ENCODE results near the gene MSI1. TPM values are rescaled to one million over a fixed set of nuclear protein-coding genes. Genes with fewer than 3 reads are reported as not detected.

The MSI1 gene
- total RNA-seq, 1 donor from 2014 or later, result 127 TPM

DNA sequence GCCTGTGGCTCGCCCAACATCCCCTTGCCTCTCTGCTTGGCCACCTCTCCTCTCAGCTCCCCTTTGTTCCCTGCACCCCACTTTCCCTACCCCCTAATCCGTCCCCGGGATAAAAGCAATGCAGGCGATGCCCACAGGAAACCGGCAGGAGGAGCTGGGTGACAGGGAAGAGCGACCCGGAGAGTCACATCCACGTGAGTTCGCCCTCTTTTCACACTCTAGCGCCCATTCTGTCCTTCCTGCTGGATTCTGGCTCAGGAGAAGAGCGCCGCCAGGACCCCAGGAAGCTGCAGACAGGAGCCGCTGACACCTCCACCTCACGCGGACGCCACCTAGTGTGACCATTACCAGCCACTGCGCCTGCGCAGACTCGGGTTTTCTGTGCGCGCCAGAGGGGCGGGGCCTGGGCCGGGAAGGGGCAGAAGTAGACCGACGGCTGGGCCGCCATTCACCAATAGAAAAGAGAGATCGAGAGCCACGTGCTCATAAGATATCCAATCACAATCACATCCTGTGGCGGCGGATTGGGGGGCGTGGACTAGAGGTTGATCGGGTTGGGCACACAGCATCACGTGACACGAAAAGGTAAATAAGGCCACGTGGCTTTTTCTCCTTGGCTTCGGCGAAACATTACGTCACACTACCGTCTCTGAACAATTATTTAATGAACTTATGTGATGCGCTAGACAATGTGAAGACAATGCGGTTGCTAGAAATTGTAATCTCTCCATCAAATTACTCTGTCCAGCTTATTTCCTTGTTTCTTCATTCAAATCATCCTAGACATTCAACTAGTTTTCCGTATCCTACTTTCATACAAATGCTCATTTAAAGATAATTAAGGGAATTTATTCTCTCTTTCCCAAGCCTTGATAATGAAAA lies 51.5 kb downstream of the MSI1 start:
- TF ChIP-seq, protein P1, sequence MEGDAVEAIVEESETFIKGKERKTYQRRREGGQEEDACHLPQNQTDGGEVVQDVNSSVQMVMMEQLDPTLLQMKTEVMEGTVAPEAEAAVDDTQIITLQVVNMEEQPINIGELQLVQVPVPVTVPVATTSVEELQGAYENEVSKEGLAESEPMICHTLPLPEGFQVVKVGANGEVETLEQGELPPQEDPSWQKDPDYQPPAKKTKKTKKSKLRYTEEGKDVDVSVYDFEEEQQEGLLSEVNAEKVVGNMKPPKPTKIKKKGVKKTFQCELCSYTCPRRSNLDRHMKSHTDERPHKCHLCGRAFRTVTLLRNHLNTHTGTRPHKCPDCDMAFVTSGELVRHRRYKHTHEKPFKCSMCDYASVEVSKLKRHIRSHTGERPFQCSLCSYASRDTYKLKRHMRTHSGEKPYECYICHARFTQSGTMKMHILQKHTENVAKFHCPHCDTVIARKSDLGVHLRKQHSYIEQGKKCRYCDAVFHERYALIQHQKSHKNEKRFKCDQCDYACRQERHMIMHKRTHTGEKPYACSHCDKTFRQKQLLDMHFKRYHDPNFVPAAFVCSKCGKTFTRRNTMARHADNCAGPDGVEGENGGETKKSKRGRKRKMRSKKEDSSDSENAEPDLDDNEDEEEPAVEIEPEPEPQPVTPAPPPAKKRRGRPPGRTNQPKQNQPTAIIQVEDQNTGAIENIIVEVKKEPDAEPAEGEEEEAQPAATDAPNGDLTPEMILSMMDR (IDR thresholded peaks at IDR 0.05; ENCODE audit: unreplicated experiment), result peak; percentile 56
- H3K27ac Mint-ChIP-seq, result peak overlapping the region; percentile 96
- peak; percentile 99 for DNase-seq (ENCODE audit: low spot score, unreplicated experiment)
- peaks cover 29% of the 10 kb centered on the region for H3K4me1 Mint-ChIP-seq (ENCODE audit: low read depth)
- H3K9me3 Mint-ChIP-seq (ENCODE audit: low read depth), result peaks cover 4% of the 10 kb centered on the region
- H3K36me3 Mint-ChIP-seq (ENCODE audit: insufficient read depth), result peaks cover 2% of the 10 kb centered on the region
- peak overlapping the region; percentile 77 for H3K4me3 Mint-ChIP-seq (ENCODE audit: low read depth)
- no peaks in the 10 kb centered on the region for H3K27me3 Mint-ChIP-seq

DNA sequence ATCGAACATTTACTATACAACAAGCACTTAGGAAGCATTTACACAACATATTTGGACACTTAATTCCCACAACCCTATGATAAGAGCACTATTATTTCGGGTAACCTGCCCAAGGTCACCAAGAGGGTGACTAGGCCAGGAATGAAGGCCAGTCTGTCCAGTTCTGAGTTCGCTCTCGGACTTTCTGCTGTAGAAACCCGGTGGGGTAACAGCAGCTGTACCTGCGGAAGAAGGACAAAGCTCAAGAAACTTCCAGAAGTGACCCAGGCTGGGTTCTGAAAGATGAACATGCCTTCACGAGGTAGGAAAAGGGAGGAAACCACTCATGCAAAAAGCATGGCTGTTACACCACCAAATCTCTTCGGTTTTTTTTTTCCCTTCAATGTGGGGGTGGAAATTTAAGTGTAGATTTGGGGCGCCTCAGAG lies 52.2 kb downstream of the MSI1 start:
- TF ChIP-seq, protein P1 (IDR thresholded peaks at IDR 0.05; ENCODE audit: unreplicated experiment), result no peak
- Mint-ChIP-seq H3K4me1 (ENCODE audit: low read depth) (peaks cover 25% of the 10 kb centered on the region), H3K9me3 (ENCODE audit: low read depth) (peaks cover 4% of the 10 kb centered on the region), H3K27ac (peak overlapping the region; percentile 96), H3K27me3 (no peaks in the 10 kb centered on the region), H3K36me3 (ENCODE audit: insufficient read depth) (peaks cover 2% of the 10 kb centered on the region), H3K4me3 (ENCODE audit: low read depth) (peak overlapping the region; percentile 77)
- DNase-seq (ENCODE audit: low spot score, unreplicated experiment), result no peak

- H3K27ac Mint-ChIP-seq, result peak overlapping the region; percentile 29
- H3K4me3 Mint-ChIP-seq (ENCODE audit: low read depth), result no peak overlapping the region
These were observed 54.7 kb downstream of the MSI1 start for GRCh38 chr12:120314220-120314619.

DNA sequence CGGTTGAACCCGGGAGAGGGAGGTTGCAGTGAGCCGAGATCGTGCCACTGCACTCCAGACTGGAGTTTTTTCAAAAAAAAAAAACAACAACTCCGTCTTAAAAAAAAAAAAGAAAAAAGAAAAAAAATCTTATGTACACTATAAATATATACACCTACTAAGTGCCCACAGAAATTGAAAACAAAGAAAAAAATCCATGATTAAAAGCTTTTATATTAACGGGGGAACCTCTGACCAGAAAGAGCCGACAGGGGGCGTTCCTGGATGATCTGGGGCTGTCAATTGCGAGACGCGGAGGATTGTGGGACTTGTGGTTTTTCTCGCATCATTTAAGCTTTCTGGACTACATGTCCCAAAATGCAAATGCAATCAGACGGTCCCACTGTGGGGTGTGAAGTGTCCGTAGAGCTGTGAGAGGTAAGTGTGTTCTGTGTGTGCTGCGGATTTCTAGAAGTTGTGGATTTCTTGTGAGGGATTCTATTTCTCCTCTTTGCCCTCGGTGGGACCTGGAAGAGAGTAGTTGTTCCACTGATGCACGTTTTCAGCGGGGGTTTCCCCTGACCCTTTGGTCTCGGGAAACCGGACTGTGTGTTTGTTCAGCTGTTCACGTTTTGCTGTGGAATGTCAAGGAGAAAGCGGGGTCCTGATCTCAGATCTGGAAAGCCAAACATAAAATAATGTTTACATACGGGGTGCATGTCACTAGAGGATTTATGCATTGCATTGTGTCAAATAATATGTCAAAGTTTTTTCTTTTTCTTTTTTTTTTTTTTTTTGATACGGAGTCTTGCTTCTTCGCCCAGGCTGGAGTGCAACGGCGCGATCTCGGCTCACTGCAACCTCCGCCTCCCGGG lies 66.8 kb downstream of the MSI1 start, which contains the start of gene SIRT4:
Gene SIRT4 (plus strand): TSS at position 360 of the 854 bp plus-strand sequence. CDS start 1,241 bp downstream, outside the sequence.
- peak within 1 kb of the TSS; percentile 98 for H3K27ac Mint-ChIP-seq
- peak; percentile 76 for DNase-seq (ENCODE audit: low spot score, unreplicated experiment)
- no peaks in the 10 kb centered on the region for H3K9me3 Mint-ChIP-seq (ENCODE audit: low read depth)
- H3K4me3 Mint-ChIP-seq (ENCODE audit: low read depth), result peak within 1 kb of the TSS; percentile 84
- H3K4me1 Mint-ChIP-seq (ENCODE audit: low read depth), result peaks cover 4% of the 10 kb centered on the region
- no peaks in the 10 kb centered on the region for H3K27me3 Mint-ChIP-seq
- TF ChIP-seq, protein P1 (IDR thresholded peaks at IDR 0.05; ENCODE audit: unreplicated experiment), result peak; percentile 89
- H3K36me3 Mint-ChIP-seq (ENCODE audit: insufficient read depth), result peaks cover 3% of the 10 kb centered on the region

More at GRCh38 chr12:120314220-120314619, 54.7 kb downstream of the MSI1 start:
- Mint-ChIP-seq H3K4me1 (ENCODE audit: low read depth) (peaks cover 9% of the 10 kb centered on the region), H3K27me3 (no peaks in the 10 kb centered on the region), H3K36me3 (ENCODE audit: insufficient read depth) (peaks cover 2% of the 10 kb centered on the region), H3K9me3 (ENCODE audit: low read depth) (peaks cover 4% of the 10 kb centered on the region)
- TF ChIP-seq, protein P1 (IDR thresholded peaks at IDR 0.05; ENCODE audit: unreplicated experiment), result peak; percentile 25
- DNase-seq (ENCODE audit: low spot score, unreplicated experiment), result no peak

Data from progenitor cell of endocrine pancreas (in vitro differentiated cells).